ENCODE measurements around the gene CARNS1. TPM values are rescaled to one million over a fixed set of nuclear protein-coding genes. Genes with fewer than 3 reads are reported as not detected.
"Not testable (repeated sequence)": the region's sequence is repeated elsewhere in the genome, so short reads cannot be mapped to it uniquely, and the experiment has no call there.

CARNS1 gene
- total and polyA plus RNA-seq, 2 of the 13 experiments (the other 11 are each of a cell fraction or from before 2014, with no cell fraction given), result not detected

GRCh38 chr11:67465530-67465929, 50.1 kb downstream of the CARNS1 start:
- H3K9me3 ChIP-seq (ENCODE audit: low read length); H3K36me3 ChIP-seq (replicated peaks in 1 of 2; ENCODE audit: control insufficient read depth in 1 of 2, insufficient read depth in 2 of 2, low read length in 2 of 2); H4K20me1 ChIP-seq (ENCODE audit: insufficient read depth, low read length); H3K79me2 ChIP-seq (ENCODE audit: insufficient read depth, low read length); ATAC-seq; DNase-seq (ENCODE audit: low spot score); FAIRE-seq; BruUV-seq (replicated peaks); intact Hi-C loops (cut with micrococcal nuclease; ENCODE audit: unreplicated experiment); CTCF ChIA-PET (ENCODE audit: low intra/inter-chr PET ratio, low total read pairs); H2AFZ ChIP-seq (ENCODE audit: low read length); H3K27me3 ChIP-seq (ENCODE audit: control insufficient read depth in 1 of 2, insufficient read depth in 2 of 2, low read length in 2 of 2): not testable (repeated sequence)
- in situ Hi-C loops (cut with HindIII; ENCODE audit: extremely low pct_ligation_motif_present, low pct_unique_long_range_greater_than_20kb), result loop anchor here (5.0 kb wide), 1 partner anchor 63 kb away; the partner anchor contains the start of genes PPP1CA and TBC1D10C
- H3K27ac ChIP-seq (ENCODE audit: extremely low read length, insufficient read depth, low read length), result peak overlapping the region; percentile 64
- peak; percentile 51; the same call in 1 of the 2 replicates for TF ChIP-seq ZNF121 (CRISPR knock-in tag; IDR thresholded peaks at IDR 0.05)
- TF ChIP-seq, protein P1, sequence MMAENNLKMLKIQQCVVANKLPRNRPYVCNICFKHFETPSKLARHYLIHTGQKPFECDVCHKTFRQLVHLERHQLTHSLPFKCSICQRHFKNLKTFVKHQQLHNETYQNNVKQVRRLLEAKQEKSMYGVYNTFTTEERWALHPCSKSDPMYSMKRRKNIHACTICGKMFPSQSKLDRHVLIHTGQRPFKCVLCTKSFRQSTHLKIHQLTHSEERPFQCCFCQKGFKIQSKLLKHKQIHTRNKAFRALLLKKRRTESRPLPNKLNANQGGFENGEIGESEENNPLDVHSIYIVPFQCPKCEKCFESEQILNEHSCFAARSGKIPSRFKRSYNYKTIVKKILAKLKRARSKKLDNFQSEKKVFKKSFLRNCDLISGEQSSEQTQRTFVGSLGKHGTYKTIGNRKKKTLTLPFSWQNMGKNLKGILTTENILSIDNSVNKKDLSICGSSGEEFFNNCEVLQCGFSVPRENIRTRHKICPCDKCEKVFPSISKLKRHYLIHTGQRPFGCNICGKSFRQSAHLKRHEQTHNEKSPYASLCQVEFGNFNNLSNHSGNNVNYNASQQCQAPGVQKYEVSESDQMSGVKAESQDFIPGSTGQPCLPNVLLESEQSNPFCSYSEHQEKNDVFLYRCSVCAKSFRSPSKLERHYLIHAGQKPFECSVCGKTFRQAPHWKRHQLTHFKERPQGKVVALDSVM (CRISPR knock-in tag; IDR thresholded peaks at IDR 0.05), result peak; percentile 70
- TF ChIP-seq, protein P2, sequence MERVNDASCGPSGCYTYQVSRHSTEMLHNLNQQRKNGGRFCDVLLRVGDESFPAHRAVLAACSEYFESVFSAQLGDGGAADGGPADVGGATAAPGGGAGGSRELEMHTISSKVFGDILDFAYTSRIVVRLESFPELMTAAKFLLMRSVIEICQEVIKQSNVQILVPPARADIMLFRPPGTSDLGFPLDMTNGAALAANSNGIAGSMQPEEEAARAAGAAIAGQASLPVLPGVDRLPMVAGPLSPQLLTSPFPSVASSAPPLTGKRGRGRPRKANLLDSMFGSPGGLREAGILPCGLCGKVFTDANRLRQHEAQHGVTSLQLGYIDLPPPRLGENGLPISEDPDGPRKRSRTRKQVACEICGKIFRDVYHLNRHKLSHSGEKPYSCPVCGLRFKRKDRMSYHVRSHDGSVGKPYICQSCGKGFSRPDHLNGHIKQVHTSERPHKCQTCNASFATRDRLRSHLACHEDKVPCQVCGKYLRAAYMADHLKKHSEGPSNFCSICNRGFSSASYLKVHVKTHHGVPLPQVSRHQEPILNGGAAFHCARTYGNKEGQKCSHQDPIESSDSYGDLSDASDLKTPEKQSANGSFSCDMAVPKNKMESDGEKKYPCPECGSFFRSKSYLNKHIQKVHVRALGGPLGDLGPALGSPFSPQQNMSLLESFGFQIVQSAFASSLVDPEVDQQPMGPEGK (CRISPR knock-in tag; IDR thresholded peaks at IDR 0.05), result peak; percentile 26; the same call in 1 of the 2 replicates
- H3K4me1 ChIP-seq (ENCODE audit: insufficient read depth, low read length), result peaks cover 50% of the 10 kb centered on the region
- POLR2A ChIA-PET, result interaction anchor here (0.6 to 2.5 kb wide), 11 partner anchors 8 to 185 kb away, joined by 3 to 16 read pairs (median 4); partner anchors contain the start of genes ACY3, AIP, CORO1B and PPP1CA
- peak overlapping the region; percentile 73 for H3K9ac ChIP-seq (ENCODE audit: insufficient read depth, low read depth, low read length)
- peak overlapping the region; percentile 57 to 97 (median 80) for H3K4me3 ChIP-seq (replicated peaks in 1 of 3; ENCODE audit: insufficient read depth in 1 of 3, low read depth in 2 of 3, low read length in 3 of 3)
- 83% methylated on average over 2 of the region's 2 CpGs for WGBS (ENCODE audit: low lambda C conversion rate)
- H3K4me2 ChIP-seq (ENCODE audit: low read depth, low read length), result peak overlapping the region; percentile 74
